HG03097 (cell line): Measurements from ENCODE around the gene PCGF3.

Source experiments
- ATAC-seq: cut with Tn5 transposase; IDR thresholded peaks from one replicate; pipeline ENCODE4 v1.9.1; 2021; ENCODE audit not compliant: unreplicated experiment, low FRiP score

Gene PCGF3

DNA sequence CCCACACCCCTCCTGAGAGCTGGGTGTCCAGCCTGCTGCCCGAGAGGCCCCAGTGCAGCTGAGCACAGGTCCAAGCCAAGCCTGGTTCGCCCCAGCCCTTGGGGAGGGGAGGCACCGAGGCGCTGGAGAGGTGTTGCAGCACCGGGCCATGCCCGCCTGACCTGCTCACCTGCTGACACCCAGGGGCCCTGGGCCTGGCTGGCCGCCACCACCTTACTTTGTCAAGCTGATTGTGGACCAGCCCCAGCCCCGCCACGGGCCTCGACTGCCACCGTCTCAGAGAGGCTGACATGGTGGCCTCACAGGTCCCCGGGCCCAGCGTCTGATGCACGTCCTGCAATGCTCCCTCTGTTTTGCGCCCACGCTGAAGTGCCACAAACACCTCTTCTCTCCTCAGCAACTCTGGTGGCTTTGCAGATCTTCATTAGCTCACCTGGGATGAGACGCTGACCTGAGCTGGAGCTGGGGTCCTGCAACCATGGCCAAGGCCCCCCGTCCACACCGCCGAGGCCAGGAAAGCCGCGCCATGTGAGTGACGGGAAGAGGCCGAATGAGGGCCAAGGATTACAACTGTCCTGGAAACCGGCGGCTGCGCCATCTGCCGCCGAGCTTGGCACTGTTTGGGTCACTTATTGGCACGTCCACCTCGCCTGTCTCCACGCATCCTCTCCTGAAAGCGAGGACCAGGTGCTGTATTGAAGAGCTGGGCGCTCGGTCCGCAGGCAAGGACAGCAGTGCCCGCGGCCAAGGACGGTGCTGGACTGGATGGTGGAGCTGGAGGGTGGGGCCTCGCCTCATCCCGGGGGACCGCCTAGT lies 112.7 kb downstream of the PCGF3 start:
- ATAC-seq = no peak

DNA sequence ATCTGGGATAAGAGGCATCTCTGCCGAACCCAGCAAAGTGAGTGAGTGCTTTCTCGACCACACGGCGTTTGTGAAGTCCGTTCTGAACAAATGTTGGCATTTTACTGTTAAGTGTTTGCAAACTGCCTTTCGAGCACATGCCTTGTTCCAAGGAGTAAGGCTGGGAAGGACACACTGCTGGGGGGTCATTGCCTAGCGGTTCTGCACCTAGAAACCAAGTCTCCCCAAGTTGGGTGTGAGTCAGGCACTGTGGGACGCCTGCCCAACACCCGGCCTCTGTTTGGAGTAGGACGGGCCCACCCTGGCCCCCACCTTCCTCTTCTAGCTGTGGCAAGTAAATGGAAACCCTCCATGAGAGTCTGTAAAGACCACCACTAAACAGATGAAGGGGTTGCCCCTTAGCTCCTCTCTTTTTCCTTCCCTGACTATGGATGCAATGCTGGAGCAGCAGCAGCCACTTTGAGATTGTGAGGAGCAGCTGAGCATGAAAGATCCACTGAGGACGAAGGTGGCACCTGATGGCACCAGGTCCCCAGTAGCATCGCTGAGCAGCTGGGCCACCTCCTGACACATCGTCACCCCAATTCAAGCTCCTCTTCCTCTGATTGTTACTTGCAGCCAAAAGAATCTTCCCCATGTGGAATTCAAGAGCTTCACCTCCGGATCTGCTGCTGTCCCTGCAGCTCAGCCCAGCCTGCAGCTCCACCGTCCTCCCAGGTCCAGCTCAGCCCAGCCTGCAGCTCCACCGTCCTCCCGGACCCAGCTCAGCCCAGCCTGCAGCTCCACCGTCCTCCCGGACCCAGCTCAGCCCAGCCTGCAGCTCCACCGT lies 114.0 kb downstream of the PCGF3 start:
- ATAC-seq = no peak
